ENCODE measurements around the gene STX1A. TPM values are rescaled to one million over a fixed set of nuclear protein-coding genes. Genes with fewer than 3 reads are reported as not detected.
A peak's percentile ranks its signal among the peaks of the same experiment; 100 is the strongest.

STX1A gene
- total and polyA plus RNA-seq, 2 of the 4 experiments (the other 2 are of a cell fraction) = 9.3 to 22.0 TPM

GRCh38 chr7:73727952-73728351 lies 8.5 kb upstream of the STX1A start:
- CTCF ChIA-PET = no interaction called here
- dilution Hi-C loops (cut with HindIII; ENCODE audit: low sequenced_read_pairs, unreplicated experiment) = no loop called here
- Histone ChIP-seq H2BK120ac (ENCODE audit: low read depth, low read length) (no peak overlapping the region), H3K79me1 (ENCODE audit: low read depth in 1 of 2, low read length in 2 of 2) (no peaks in the 10 kb centered on the region), H3K27ac (ENCODE audit: insufficient read depth, low read length) (no peak overlapping the region), H2AK9ac (replicated peaks; ENCODE audit: low read depth, low read length, poor library complexity) (no peak overlapping the region), H2BK20ac (ENCODE audit: low read depth, low read length) (no peak overlapping the region), H3K36me3 (ENCODE audit: control insufficient read depth, insufficient read depth, low read length) (no peaks in the 10 kb centered on the region), H3K4ac (ENCODE audit: low read depth, low read length) (no peak overlapping the region), H4K5ac (ENCODE audit: low read depth, low read length) (no peak overlapping the region), H2BK15ac (ENCODE audit: low read depth, low read length) (no peak overlapping the region), H3K4me2 (ENCODE audit: low read depth, low read length) (no peak overlapping the region), H4K91ac (ENCODE audit: insufficient read depth, low read depth, low read length) (no peak overlapping the region), H3K23ac (ENCODE audit: low read depth, low read length) (no peak overlapping the region), H2BK5ac (ENCODE audit: low read depth, low read length, poor library complexity, severe bottlenecking) (no peak overlapping the region), H3K4me1 (ENCODE audit: control insufficient read depth, insufficient read depth, low read length) (no peaks in the 10 kb centered on the region), H3K9me1 (ENCODE audit: insufficient read depth, low read length) (no peaks in the 10 kb centered on the region), H4K8ac (ENCODE audit: low read depth in 2 of 2, low read length in 2 of 2) (no peak overlapping the region), H3K9ac (ENCODE audit: low read depth, low read length) (no peak overlapping the region), H2AFZ (replicated peaks; ENCODE audit: low read length, poor library complexity) (no peak overlapping the region), H3K27me3 (ENCODE audit: control insufficient read depth, insufficient read depth, low read length) (no peaks in the 10 kb centered on the region), H4K20me1 (ENCODE audit: insufficient read depth, low read length) (no peaks in the 10 kb centered on the region), H3K18ac (ENCODE audit: low read depth, low read length) (no peak overlapping the region), H3K14ac (replicated peaks; ENCODE audit: low read depth, low read length) (no peak overlapping the region), H3K56ac (ENCODE audit: extremely low read depth, insufficient read depth, low read length) (no peak overlapping the region), H3K4me3 (ENCODE audit: insufficient read depth, low read depth, low read length) (no peak overlapping the region), H2AK5ac (ENCODE audit: low read depth, low read length) (no peak overlapping the region), H3K9me3 (ENCODE audit: control insufficient read depth, insufficient read depth, low read length) (no peaks in the 10 kb centered on the region)
- POLR2A ChIA-PET (ENCODE audit: unreplicated experiment) = no interaction called here
- TF ChIP-seq POLR2A (IDR thresholded peaks at IDR 0.05; ENCODE audit: low read depth, low read length) (no peak), NFE2L2 (IDR thresholded peaks at IDR 0.05; ENCODE audit: low read depth, low read length) (peak; percentile 41; the same call in 1 of the 2 replicates)
- in situ Hi-C loops (cut with MboI; ENCODE audit: low sequenced_read_pairs) = no loop called here
- DNase-seq (no peak), ATAC-seq (ENCODE audit: low read depth) (no peak)
- no CpG with 5 or more reads among the region's 3 CpGs for WGBS, 2 experiments (ENCODE audit: extremely low coverage in 2 of 2, insufficient read length in 1 of 2)
- no TSS peak for BruUV-seq (replicated peaks)
- intact Hi-C loops (cut with micrococcal nuclease) = no loop called here
